GM12878 (cell line): Measurements from ENCODE around the gene DNASE2B. TPM values are rescaled to one million over a fixed set of nuclear protein-coding genes. Genes with fewer than 3 reads are reported as not detected.

Source experiments
- ATAC-seq: fragments of 200-7000 bp; cut with Tn5 transposase; 3 replicates; pipeline ENCODE4 v1.9.1; 2020; ENCODE audit warnings: mild to moderate bottlenecking, moderate library complexity
- BruUV-seq: library from RNA; stranded (reverse); fragments of 400-500 nt; replicated peaks from 2 replicates; lab custom pipeline; 2021; lab: Mats Ljungman, UMichigan
- CTCF ChIA-PET: fragments of 300-600 bp; sonication (Branson Sonifier 250); formaldehyde crosslinking; extraction: SDS; loops from one replicate; lab custom pipeline; 2021; ENCODE audit warnings: inconsistent platforms; lab: Yijun Ruan, JAX
- POLR2A ChIA-PET: fragments of 350-600 bp; formaldehyde crosslinking; extraction: SDS; loops from one replicate; lab custom pipeline; 2021; ENCODE audit warnings: inconsistent platforms; lab: Charles Lee
- RAD21 ChIA-PET: fragments of 300-600 bp; sonication (Branson Sonifier 250); formaldehyde crosslinking; loops from one replicate; lab custom pipeline; 2023; ENCODE audit warnings: antibody characterized with exemption; ENCODE audit not compliant: unreplicated experiment; lab: Charles Lee
- SMC1A ChIA-PET: fragments of 300-600 bp; sonication (Branson Sonifier 250); formaldehyde crosslinking; loops from one replicate; lab custom pipeline; 2023; ENCODE audit not compliant: unreplicated experiment, uncharacterized antibody; lab: Charles Lee
- DNase-seq: peaks from one replicate; pipeline ENCODE4 v3.0.0-alpha.2; 2011; ENCODE audit warnings: low read depth, low spot score
- FAIRE-seq: peaks from 3 replicates; lab custom pipeline; 2011; peaks lifted over from hg19 to GRCh38; lab: Jason Lieb, UNC
- H2AFZ ChIP-seq: 2 replicates; pipeline ENCODE4 v1.6.0; 2011; ENCODE audit warnings: low read depth, low read length, control low read depth; ENCODE audit not compliant: control insufficient read depth
- H3K27ac ChIP-seq: 2 replicates; pipeline ENCODE4 v1.5.1; 2011; ENCODE audit warnings: control low read depth; ENCODE audit not compliant: control insufficient read depth, insufficient read depth
- H3K27me3 ChIP-seq, 2 experiments: replicated peaks in 1 of 2; 2 replicates each; pipeline versions ENCODE4 v1.6.0 to v1.6.1; 2011; ENCODE audit warnings: low read length in 1 of 2; ENCODE audit not compliant: control insufficient read depth in 2 of 2, insufficient read depth in 2 of 2
- H3K36me3 ChIP-seq, 2 experiments: 2 replicates each; pipeline ENCODE4 v1.5.1; 2011; ENCODE audit warnings: low read length in 1 of 2; ENCODE audit not compliant: control insufficient read depth in 2 of 2, insufficient read depth in 2 of 2
- H3K4me1 ChIP-seq: 2 replicates; pipeline ENCODE4 v1.6.1; 2011; ENCODE audit warnings: mild to moderate bottlenecking, low read length, moderate library complexity, mixed read lengths; ENCODE audit not compliant: control insufficient read depth, insufficient read depth
- H3K4me2 ChIP-seq: 2 replicates; pipeline ENCODE4 v1.6.0; 2011; ENCODE audit warnings: control low read depth; ENCODE audit not compliant: control insufficient read depth, insufficient read depth
- H3K4me3 ChIP-seq: fragments of 200-600 bp; sonication (generic); 2 replicates; pipeline ENCODE4 v1.5.1; 2016
- H3K79me2 ChIP-seq: 2 replicates; pipeline ENCODE4 v1.6.0; 2011; ENCODE audit warnings: low read length; ENCODE audit not compliant: control insufficient read depth, insufficient read depth
- H3K9ac ChIP-seq: 2 replicates; pipeline ENCODE4 v1.8.0; 2011; ENCODE audit warnings: low read length, control low read depth, mixed read lengths; ENCODE audit not compliant: control insufficient read depth, insufficient read depth
- H3K9me3 ChIP-seq: replicated peaks from 3 replicates; pipeline ENCODE4 v1.5.1; 2011; ENCODE audit warnings: mild to moderate bottlenecking, low read length; ENCODE audit not compliant: control insufficient read depth, insufficient read depth
- H4K20me1 ChIP-seq: 2 replicates; pipeline ENCODE4 v1.6.0; 2011; ENCODE audit not compliant: control insufficient read depth, insufficient read depth
- BRCA1 ChIP-seq: IDR thresholded peaks from 2 replicates; pipeline ENCODE4 v1.6.1; 2011; ENCODE audit warnings: low read depth, low read length, improper control_type of control experiment
- IKZF2 ChIP-seq, 2 experiments: fragments of 450-650 bp; IDR thresholded peaks; 2 replicates each; pipeline ENCODE4 v1.6.1; 2017; ENCODE audit warnings: mild to moderate bottlenecking in 2 of 2, moderate library complexity in 2 of 2
- IRF4 ChIP-seq: IDR thresholded peaks from 2 replicates; pipeline ENCODE4 v1.6.1; 2011; ENCODE audit warnings: low read depth, low read length
- MTA2 ChIP-seq: fragments of 450-650 bp; IDR thresholded peaks from 2 replicates; pipeline ENCODE4 v1.6.1; 2016; ENCODE audit warnings: low read depth, mild to moderate bottlenecking, moderate library complexity
- MXI1 ChIP-seq: fragments of 150-350 bp; IDR thresholded peaks from 2 replicates; pipeline ENCODE4 v1.6.1; 2011; ENCODE audit warnings: low read depth, mild to moderate bottlenecking, inconsistent platforms, low read length, improper control_type of control experiment
- NFYA ChIP-seq: IDR thresholded peaks from 2 replicates; pipeline ENCODE4 v1.6.1; 2011; ENCODE audit warnings: low read depth, mild to moderate bottlenecking, low read length, improper control_type of control experiment, borderline replicate concordance
- NR2C1 ChIP-seq: fragments of 450-650 bp; IDR thresholded peaks from 2 replicates; pipeline ENCODE4 v1.6.1; 2017; ENCODE audit warnings: antibody characterized with exemption, mild to moderate bottlenecking, moderate library complexity
- NRF1 ChIP-seq: conservative IDR thresholded peaks from 2 replicates; pipeline ENCODE4 v1.6.1; 2011; ENCODE audit warnings: mild to moderate bottlenecking, low read depth, low read length, improper control_type of control experiment
- PML ChIP-seq: IDR thresholded peaks from 2 replicates; pipeline ENCODE4 v1.6.1; 2012; ENCODE audit warnings: low read length, inconsistent platforms
- POLR2AphosphoS5 ChIP-seq: IDR thresholded peaks from 2 replicates; pipeline ENCODE4 v1.6.1; 2011; ENCODE audit warnings: mild to moderate bottlenecking, low read length, inconsistent platforms
- ZNF274 ChIP-seq: IDR thresholded peaks from one replicate; pipeline ENCODE4 v1.8.0; 2011; ENCODE audit not compliant: insufficient read length, insufficient read depth
- WGBS: methylation state at CpG from one replicate; pipeline ENCODE4 v1.1.6; 2016; ENCODE audit warnings: low lambda C conversion rate; ENCODE audit not compliant: insufficient replicate concordance, insufficient coverage; ENCODE audit errors: missing lambda C conversion rate; 5-methylcytosine and 5-hydroxymethylcytosine counted together
- in situ Hi-C: fragments of 300-500 bp; cut with MboI; formaldehyde crosslinking; loops from 9 replicates; pipeline ENCODE4 v1.14.3; 2018; ENCODE audit warnings: mixed read lengths
- intact Hi-C: fragments of 100-400 bp; cut with micrococcal nuclease; formaldehyde crosslinking; loops from one replicate; pipeline ENCODE4 v1.14.2; 2022; ENCODE audit not compliant: unreplicated experiment
- polyA plus RNA-seq, 11 experiments: library from polyadenylated mRNA; depleted of rRNA in 4 of 11; unstranded in 6 of 11; stranded (reverse) in 5 of 11; fragments of >200 nt; fragmentation: Nextera tagmentation in 4 of 11; fragmentation: Illumina TruSeq in 1 of 11; extraction: Ambion mirVana in 4 of 11; extraction: Trizol in 1 of 11; gene quantifications; 1 replicate in 1 of 11; 2 replicates in 10 of 11; pipeline versions ENCODE4 v1.2.1 to v1.2.3, GENCODE V29; 2011 to 2016; ENCODE audit warnings: inconsistent platforms in 2 of 11, missing spikeins in 2 of 11, low read depth in 1 of 11
- total RNA-seq, 4 experiments: library from RNA; depleted of rRNA in 3 of 4; stranded (reverse); fragments of >200 nt in 3 of 4; fragmentation: Illumina TruSeq in 1 of 4; extraction: Trizol in 1 of 4; gene quantifications; 2 replicates each; pipeline versions ENCODE4 v1.2.1 to v1.2.3, GENCODE V29; 2013 to 2021
- TF ChIP-seq, protein P1 (sequence below): fragments of 450-650 bp; IDR thresholded peaks from 2 replicates; pipeline ENCODE4 v1.6.1; 2017; ENCODE audit warnings: borderline replicate concordance
- TF ChIP-seq, protein P2 (sequence below): fragments of 450-650 bp; IDR thresholded peaks from 2 replicates; pipeline ENCODE4 v1.6.1; 2017; ENCODE audit warnings: mild to moderate bottlenecking, low read depth, inconsistent platforms; ENCODE audit not compliant: poor library complexity, severe bottlenecking
- TF ChIP-seq, protein P3 (sequence below): fragments of 450-650 bp; IDR thresholded peaks from 2 replicates; pipeline ENCODE4 v1.6.1; 2014; ENCODE audit warnings: mild to moderate bottlenecking

Gene DNASE2B
- total and polyA plus RNA-seq, 10 of the 15 experiments (the other 5 are each of a cell fraction or from before 2014, with no cell fraction given) = not detected

GRCh38 chr1:84373436-84374141, 24.7 kb upstream of the DNASE2B start (continued):
- no peak for TF ChIP-seq IKZF2 (IDR thresholded peaks at IDR 0.05)
- no peak for TF ChIP-seq ZNF274

- H3K4me2 ChIP-seq = no peak overlapping the region
- DNase-seq (no peak), FAIRE-seq (no peak), ATAC-seq (no peak)
- SMC1A ChIA-PET = interaction anchor here (0.8 to 0.9 kb wide), 2 partner anchors 17 to 106 kb away, joined by 3 read pairs; no protein-coding TSS in a partner anchor
- no peaks in the 10 kb centered on the region for H3K79me2 ChIP-seq
- RAD21 ChIA-PET = no interaction called here
- in situ Hi-C loops = no loop called here
- no peak overlapping the region for H3K9ac ChIP-seq
- no peak overlapping the region for H3K27ac ChIP-seq
- no TSS peak for BruUV-seq
- no peaks in the 10 kb centered on the region for H3K36me3 ChIP-seq
- H3K4me3 ChIP-seq = no peak overlapping the region
- CTCF ChIA-PET = interaction anchor here (1.0 kb wide), 1 partner anchor 407 kb away, joined by 3 read pairs; no protein-coding TSS in a partner anchor
- POLR2A ChIA-PET = no interaction called here
- no peaks in the 10 kb centered on the region for H3K4me1 ChIP-seq
- H3K27me3 ChIP-seq = no peaks in the 10 kb centered on the region
- no peaks in the 10 kb centered on the region for H3K9me3 ChIP-seq
- intact Hi-C loops = no loop called here
- H4K20me1 ChIP-seq = no peaks in the 10 kb centered on the region
- WGBS = 50% methylated on average over 5 of the region's 5 CpGs
- no peak overlapping the region for H2AFZ ChIP-seq
- TF ChIP-seq NR2C1 (no peak), NFYA (no peak), IRF4 (no peak), POLR2AphosphoS5 (no peak), PML (no peak), MXI1 (no peak), NRF1 (no peak), BRCA1 (no peak), MTA2 (no peak)
- TF ChIP-seq, protein P1, sequence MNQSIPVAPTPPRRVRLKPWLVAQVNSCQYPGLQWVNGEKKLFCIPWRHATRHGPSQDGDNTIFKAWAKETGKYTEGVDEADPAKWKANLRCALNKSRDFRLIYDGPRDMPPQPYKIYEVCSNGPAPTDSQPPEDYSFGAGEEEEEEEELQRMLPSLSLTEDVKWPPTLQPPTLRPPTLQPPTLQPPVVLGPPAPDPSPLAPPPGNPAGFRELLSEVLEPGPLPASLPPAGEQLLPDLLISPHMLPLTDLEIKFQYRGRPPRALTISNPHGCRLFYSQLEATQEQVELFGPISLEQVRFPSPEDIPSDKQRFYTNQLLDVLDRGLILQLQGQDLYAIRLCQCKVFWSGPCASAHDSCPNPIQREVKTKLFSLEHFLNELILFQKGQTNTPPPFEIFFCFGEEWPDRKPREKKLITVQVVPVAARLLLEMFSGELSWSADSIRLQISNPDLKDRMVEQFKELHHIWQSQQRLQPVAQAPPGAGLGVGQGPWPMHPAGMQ = no peak
- TF ChIP-seq, protein P2, sequence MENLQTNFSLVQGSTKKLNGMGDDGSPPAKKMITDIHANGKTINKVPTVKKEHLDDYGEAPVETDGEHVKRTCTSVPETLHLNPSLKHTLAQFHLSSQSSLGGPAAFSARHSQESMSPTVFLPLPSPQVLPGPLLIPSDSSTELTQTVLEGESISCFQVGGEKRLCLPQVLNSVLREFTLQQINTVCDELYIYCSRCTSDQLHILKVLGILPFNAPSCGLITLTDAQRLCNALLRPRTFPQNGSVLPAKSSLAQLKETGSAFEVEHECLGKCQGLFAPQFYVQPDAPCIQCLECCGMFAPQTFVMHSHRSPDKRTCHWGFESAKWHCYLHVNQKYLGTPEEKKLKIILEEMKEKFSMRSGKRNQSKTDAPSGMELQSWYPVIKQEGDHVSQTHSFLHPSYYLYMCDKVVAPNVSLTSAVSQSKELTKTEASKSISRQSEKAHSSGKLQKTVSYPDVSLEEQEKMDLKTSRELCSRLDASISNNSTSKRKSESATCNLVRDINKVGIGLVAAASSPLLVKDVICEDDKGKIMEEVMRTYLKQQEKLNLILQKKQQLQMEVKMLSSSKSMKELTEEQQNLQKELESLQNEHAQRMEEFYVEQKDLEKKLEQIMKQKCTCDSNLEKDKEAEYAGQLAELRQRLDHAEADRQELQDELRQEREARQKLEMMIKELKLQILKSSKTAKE = no peak
- TF ChIP-seq, protein P3, sequence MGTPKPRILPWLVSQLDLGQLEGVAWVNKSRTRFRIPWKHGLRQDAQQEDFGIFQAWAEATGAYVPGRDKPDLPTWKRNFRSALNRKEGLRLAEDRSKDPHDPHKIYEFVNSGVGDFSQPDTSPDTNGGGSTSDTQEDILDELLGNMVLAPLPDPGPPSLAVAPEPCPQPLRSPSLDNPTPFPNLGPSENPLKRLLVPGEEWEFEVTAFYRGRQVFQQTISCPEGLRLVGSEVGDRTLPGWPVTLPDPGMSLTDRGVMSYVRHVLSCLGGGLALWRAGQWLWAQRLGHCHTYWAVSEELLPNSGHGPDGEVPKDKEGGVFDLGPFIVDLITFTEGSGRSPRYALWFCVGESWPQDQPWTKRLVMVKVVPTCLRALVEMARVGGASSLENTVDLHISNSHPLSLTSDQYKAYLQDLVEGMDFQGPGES = no peak
- TF ChIP-seq, all 136 proteins: peak for 0
These were observed 23.1 kb upstream of the DNASE2B start for GRCh38 chr1:84374991-84375696.
